IMR-90 (cell line): Measurements from ENCODE around the gene TKFC. TPM values are rescaled to one million over a fixed set of nuclear protein-coding genes. Genes with fewer than 3 reads are reported as not detected.

Experiments used
- ATAC-seq: fragments of 200-7000 bp; cut with Tn5 transposase; 2 replicates; pipeline ENCODE4 v1.9.1; 2020; ENCODE audit warnings: low read depth, mild to moderate bottlenecking, moderate library complexity
- BruUV-seq: library from RNA; stranded (reverse); fragments of 400-500 nt; replicated peaks from 2 replicates; lab custom pipeline; 2021; lab: Mats Ljungman, UMichigan
- CTCF ChIA-PET: fragments of 300-600 bp; formaldehyde crosslinking; extraction: SDS; loops from one replicate; lab custom pipeline; 2021; ENCODE audit warnings: antibody characterized with exemption; lab: Yijun Ruan, JAX
- POLR2A ChIA-PET: fragments of 300-600 bp; sonication (Branson Sonifier 250); formaldehyde crosslinking; loops from one replicate; lab custom pipeline; 2022; ENCODE audit warnings: antibody characterized with exemption; ENCODE audit not compliant: unreplicated experiment; lab: Charles Lee
- DNase-seq: peaks from one replicate; pipeline ENCODE4 v3.0.0; 2013
- H2AFZ ChIP-seq: replicated peaks from 2 replicates; pipeline ENCODE3; 2013; ENCODE audit warnings: low read length, mild to moderate bottlenecking; ENCODE audit not compliant: poor library complexity
- H2AK5ac ChIP-seq: 2 replicates; pipeline ENCODE4 v1.6.1; 2013; ENCODE audit warnings: low read depth, low read length, inconsistent platforms
- H2AK9ac ChIP-seq: replicated peaks from 2 replicates; pipeline ENCODE3; 2013; ENCODE audit warnings: mild to moderate bottlenecking, low read depth, low read length, moderate library complexity; ENCODE audit not compliant: poor library complexity
- H2BK120ac ChIP-seq: 2 replicates; pipeline ENCODE4 v1.6.1; 2013; ENCODE audit warnings: low read depth, low read length, inconsistent platforms
- H2BK15ac ChIP-seq: 3 replicates; pipeline ENCODE4 v1.6.1; 2013; ENCODE audit warnings: low read depth, low read length, inconsistent platforms
- H2BK20ac ChIP-seq: 2 replicates; pipeline ENCODE4 v1.6.1; 2013; ENCODE audit warnings: low read depth, mild to moderate bottlenecking, inconsistent platforms, low read length, moderate library complexity
- H2BK5ac ChIP-seq: 2 replicates; pipeline ENCODE4 v1.6.1; 2013; ENCODE audit warnings: mild to moderate bottlenecking, low read depth, low read length, inconsistent platforms; ENCODE audit not compliant: poor library complexity, severe bottlenecking
- H3K14ac ChIP-seq: replicated peaks from 2 replicates; pipeline ENCODE4 v1.6.1; 2013; ENCODE audit warnings: low read depth, low read length, inconsistent platforms
- H3K18ac ChIP-seq: 2 replicates; pipeline ENCODE4 v1.6.1; 2013; ENCODE audit warnings: low read depth, low read length, control low read depth
- H3K23ac ChIP-seq: 2 replicates; pipeline ENCODE4 v1.6.1; 2013; ENCODE audit warnings: low read depth, low read length, inconsistent platforms
- H3K27ac ChIP-seq: 2 replicates; pipeline ENCODE4 v1.5.1; 2013; ENCODE audit warnings: mild to moderate bottlenecking, control low read depth, low read length; ENCODE audit not compliant: insufficient read depth
- H3K27me3 ChIP-seq: 2 replicates; pipeline ENCODE4 v1.6.1; 2013; ENCODE audit warnings: low read length; ENCODE audit not compliant: control insufficient read depth, insufficient read depth
- H3K36me3 ChIP-seq: 2 replicates; pipeline ENCODE4 v1.6.1; 2013; ENCODE audit warnings: low read length, mixed read lengths; ENCODE audit not compliant: control insufficient read depth, insufficient read depth
- H3K4ac ChIP-seq: 2 replicates; pipeline ENCODE4 v1.6.1; 2013; ENCODE audit warnings: low read depth, low read length, inconsistent platforms
- H3K4me1 ChIP-seq: 2 replicates; pipeline ENCODE4 v1.6.1; 2013; ENCODE audit warnings: low read length, mixed read lengths; ENCODE audit not compliant: control insufficient read depth, insufficient read depth
- H3K4me2 ChIP-seq: 2 replicates; pipeline ENCODE4 v1.6.1; 2013; ENCODE audit warnings: low read depth, mild to moderate bottlenecking, control low read depth, low read length, moderate library complexity
- H3K4me3 ChIP-seq: 2 replicates; pipeline ENCODE4 v1.5.1; 2013; ENCODE audit warnings: low read depth, mild to moderate bottlenecking, control low read depth, low read length, moderate library complexity; ENCODE audit not compliant: insufficient read depth
- H3K56ac ChIP-seq: 2 replicates; pipeline ENCODE4 v1.6.1; 2013; ENCODE audit warnings: low read length, inconsistent platforms; ENCODE audit not compliant: insufficient read depth; ENCODE audit errors: extremely low read depth
- H3K79me1 ChIP-seq, 2 experiments: 2 replicates each; pipeline ENCODE4 v1.6.1; 2013; ENCODE audit warnings: low read length in 2 of 2, inconsistent platforms in 1 of 2, low read depth in 1 of 2
- H3K9ac ChIP-seq: 2 replicates; pipeline ENCODE4 v1.6.1; 2013; ENCODE audit warnings: low read depth, low read length, control low read depth
- H3K9me1 ChIP-seq: 2 replicates; pipeline ENCODE4 v1.6.1; 2013; ENCODE audit warnings: low read length, inconsistent platforms; ENCODE audit not compliant: insufficient read depth
- H3K9me3 ChIP-seq: 2 replicates; pipeline ENCODE4 v1.6.1; 2013; ENCODE audit warnings: low read length; ENCODE audit not compliant: control insufficient read depth, insufficient read depth
- H4K20me1 ChIP-seq: 2 replicates; pipeline ENCODE4 v1.6.1; 2013; ENCODE audit warnings: low read length, inconsistent platforms; ENCODE audit not compliant: insufficient read depth
- H4K5ac ChIP-seq: 2 replicates; pipeline ENCODE4 v1.6.1; 2013; ENCODE audit warnings: mild to moderate bottlenecking, low read depth, low read length, control low read depth
- H4K8ac ChIP-seq, 2 experiments: 2 replicates each; pipeline ENCODE4 v1.6.1; 2013; ENCODE audit warnings: low read depth in 2 of 2, low read length in 2 of 2, control low read depth in 1 of 2, inconsistent platforms in 1 of 2
- H4K91ac ChIP-seq: 2 replicates; pipeline ENCODE4 v1.6.1; 2013; ENCODE audit warnings: low read depth, low read length, inconsistent platforms; ENCODE audit not compliant: insufficient read depth
- BHLHE40 ChIP-seq: fragments of 150-350 bp; IDR thresholded peaks from 2 replicates; pipeline ENCODE4 v1.6.1; 2016; ENCODE audit warnings: mild to moderate bottlenecking, low read depth, low read length
- NFE2L2 ChIP-seq: fragments of 150-350 bp; IDR thresholded peaks from 2 replicates; pipeline ENCODE4 v1.6.1; 2016; ENCODE audit warnings: low read depth, mild to moderate bottlenecking, low read length
- RFX5 ChIP-seq: IDR thresholded peaks from 2 replicates; pipeline ENCODE4 v1.8.0; 2012; ENCODE audit warnings: low read depth, mild to moderate bottlenecking, low read length, moderate library complexity
- SMC3 ChIP-seq: fragments of 150-350 bp; IDR thresholded peaks from 2 replicates; pipeline ENCODE4 v1.6.1; 2016; ENCODE audit warnings: low read depth, mild to moderate bottlenecking, antibody characterized with exemption, low read length, moderate library complexity
- WGBS, 2 experiments: methylation state at CpG; one replicate each; pipeline versions ENCODE4 v1.1.5 to v1.1.7; 2013; ENCODE audit warnings: missing lambda C conversion rate in 2 of 2; ENCODE audit not compliant: insufficient read length in 1 of 2; ENCODE audit errors: extremely low coverage in 2 of 2; 5-methylcytosine and 5-hydroxymethylcytosine counted together
- dilution Hi-C: fragments of 300-500 bp; cut with HindIII; formaldehyde crosslinking; loops from one replicate; pipeline ENCODE4 v1.14.3; 2018; ENCODE audit warnings: low sequenced_read_pairs; ENCODE audit not compliant: unreplicated experiment
- in situ Hi-C: fragments of 300-500 bp; cut with MboI; formaldehyde crosslinking; loops from 3 replicates; pipeline ENCODE4 v1.14.3; 2019; ENCODE audit warnings: low sequenced_read_pairs, inconsistent platforms, mixed read lengths
- intact Hi-C: fragments of 100-400 bp; cut with micrococcal nuclease; formaldehyde crosslinking; loops from 2 replicates; pipeline ENCODE4 v1.10.0; 2022
- polyA plus RNA-seq, 3 experiments: library from polyadenylated mRNA; depleted of rRNA; stranded (reverse); fragments of >200 nt; gene quantifications; 2 replicates each; pipeline ENCODE4 v1.2.3, GENCODE V29; 2012; ENCODE audit warnings: low replicate concordance in 1 of 3
- total RNA-seq: library from RNA; depleted of rRNA; stranded (reverse); fragments of >200 nt; gene quantifications from 2 replicates; pipeline ENCODE4 v1.2.3, GENCODE V29; 2012

The TKFC gene
- total and polyA plus RNA-seq, 2 of the 4 experiments (the other 2 are of a cell fraction): 10.4 to 30.8 TPM

- TF ChIP-seq BHLHE40 (no peak), RFX5 (no peak), NFE2L2 (no peak)
Observed at GRCh38 chr11:61361741-61362541, 28.9 kb downstream of the TKFC start, which contains the start of the genes CYB561A3 and TMEM138 (continued).

DNA sequence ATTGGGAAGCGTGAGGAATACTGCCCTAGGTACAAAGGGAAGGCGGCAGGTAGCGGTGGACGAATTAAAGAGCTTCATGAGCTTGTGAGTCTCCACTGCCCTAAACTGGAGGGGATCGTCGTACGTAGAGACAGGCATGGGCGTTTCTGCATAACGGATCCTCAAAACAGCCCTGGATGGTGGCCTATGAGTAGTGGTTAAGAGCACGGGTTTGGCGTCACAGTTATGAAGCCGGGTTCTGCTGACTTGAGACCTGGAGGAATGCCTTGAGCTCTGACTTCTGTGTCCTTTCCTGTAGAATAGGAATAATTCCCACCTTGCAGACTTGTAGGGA lies 29.5 kb downstream of the TKFC start:
- peak overlapping the region; percentile 94 for H3K14ac ChIP-seq
- in situ Hi-C loops (no loop called here), dilution Hi-C loops (no loop called here), intact Hi-C loops (loop anchor here (1.0 kb wide), 1 partner anchor 23 kb away; no protein-coding TSS in a partner anchor)
- peak overlapping the region; percentile 98 for H4K8ac ChIP-seq
- H3K9ac ChIP-seq: peak overlapping the region; percentile 91
- H3K23ac ChIP-seq: peak overlapping the region; percentile 97
- H2BK120ac ChIP-seq: peak overlapping the region; percentile 58
- peak overlapping the region; percentile 90 for H3K4ac ChIP-seq
- H2BK15ac ChIP-seq: peak overlapping the region; percentile 23; the same call in 2 of the 3 replicates
- ChIA-PET POLR2A (interaction anchor here (1.4 kb wide), 1 partner anchor 22 kb away, joined by 3 read pairs; no protein-coding TSS in a partner anchor), CTCF (interaction anchor here (1.9 kb wide), 1 partner anchor 23 kb away, joined by 7 read pairs; no protein-coding TSS in a partner anchor)
- peak overlapping the region; percentile 82 for H4K5ac ChIP-seq
- H3K27me3 ChIP-seq: no peaks in the 10 kb centered on the region
- H2AK9ac ChIP-seq: peak overlapping the region; percentile 95
- peak overlapping the region; percentile 79 for H3K56ac ChIP-seq
- no peak overlapping the region for H2BK20ac ChIP-seq
- H3K4me2 ChIP-seq: peak overlapping the region; percentile 98
- peak overlapping the region; percentile 99 for H3K27ac ChIP-seq
- peak overlapping the region; percentile 70 for H3K18ac ChIP-seq
- H3K9me3 ChIP-seq: no peaks in the 10 kb centered on the region
- H2BK5ac ChIP-seq: peak overlapping the region; percentile 88
- DNase-seq: peak; percentile 65
- peak overlapping the region; percentile 99 for H2AFZ ChIP-seq
- 0 out of 2 replicates have a peak, but pooled peaks cover 3% of the 10 kb centered on the region for H3K9me1 ChIP-seq
- H2AK5ac ChIP-seq: peak overlapping the region; percentile 91
- no TSS peak for BruUV-seq
- peaks cover 41 to 61% of the 10 kb centered on the region in 2 experiments; a peak in 3 of 4 replicates for H3K79me1 ChIP-seq
- TF ChIP-seq SMC3 (no peak), RFX5 (0 out of 2 replicates have a peak, but pooled peaks have one; percentile 10)
- peaks cover 19% of the 10 kb centered on the region for H3K36me3 ChIP-seq
- WGBS, 2 experiments: 0% methylated on average over 9 of the region's 12 CpGs; no CpG with 5 or more reads in 1 of the 2 experiments
- peak; percentile 6; the same call in 1 of the 2 replicates for ATAC-seq
- H3K4me1 ChIP-seq: peaks cover 5% of the 10 kb centered on the region
- H4K91ac ChIP-seq: peak overlapping the region; percentile 98
- no peaks in the 10 kb centered on the region for H4K20me1 ChIP-seq
- H3K4me3 ChIP-seq: peak overlapping the region; percentile 88
